GM19023 (cell line): ENCODE measurements around the gene CEP128.

Experiments
- ATAC-seq: cut with Tn5 transposase; IDR thresholded peaks from one replicate; pipeline ENCODE4 v1.9.1; 2021; ENCODE audit warnings: mild to moderate bottlenecking, moderate library complexity; ENCODE audit not compliant: unreplicated experiment

The CEP128 gene

DNA sequence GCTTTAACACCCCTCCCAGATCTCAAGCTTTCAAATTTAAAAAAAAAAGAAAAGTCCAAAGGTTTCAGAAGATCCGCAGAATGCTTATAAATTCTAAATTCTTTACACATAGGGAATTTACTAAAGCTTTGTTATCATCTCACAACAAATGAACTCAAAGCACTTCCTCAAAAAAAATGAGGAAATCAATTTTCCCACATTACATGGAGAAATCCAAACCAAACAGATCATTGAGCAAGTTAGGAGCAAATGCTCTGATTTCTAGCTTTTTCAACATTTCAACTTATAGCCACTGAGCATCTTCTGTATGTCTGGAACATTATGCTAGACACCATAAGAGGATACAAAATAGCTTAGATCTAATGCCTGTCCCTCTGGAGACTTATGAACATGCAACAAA, 161.0 kb downstream of the CEP128 start:
- no peak for ATAC-seq

DNA sequence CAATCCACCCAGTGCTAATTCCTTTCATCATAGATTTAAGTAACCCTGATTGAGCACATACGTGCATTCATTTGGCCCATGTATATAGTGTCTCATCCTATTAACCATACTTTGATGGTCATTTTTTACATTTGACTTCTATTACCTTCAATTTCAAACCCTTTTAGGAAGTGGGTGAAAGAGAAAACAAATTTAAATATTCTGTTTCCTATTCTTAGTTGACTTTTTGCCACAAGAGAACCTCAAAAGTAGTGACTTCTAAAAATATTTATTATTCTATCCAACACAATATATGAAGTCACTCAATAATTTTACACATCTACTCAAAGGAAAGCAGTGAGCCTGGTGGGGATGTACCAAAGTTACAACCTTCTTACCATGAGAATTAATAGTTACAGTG, 164.9 kb downstream of the CEP128 start:
- no peak for ATAC-seq

DNA sequence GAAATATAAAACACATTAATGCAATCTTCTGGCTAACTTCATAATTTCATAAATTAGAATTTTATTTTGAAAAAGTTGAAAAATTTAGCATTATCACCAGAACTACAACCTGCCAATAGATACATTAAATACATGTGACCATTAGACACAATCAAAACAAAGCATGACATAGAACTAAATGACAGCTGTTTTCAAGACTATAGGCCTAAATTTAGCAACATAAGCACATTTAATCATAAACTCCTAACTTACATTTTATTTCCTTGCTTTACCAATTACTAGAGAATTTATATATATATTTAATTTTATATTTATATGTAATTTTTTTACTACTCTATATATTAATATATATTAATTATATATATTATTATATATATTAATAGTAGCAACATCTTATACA, 165.4 kb downstream of the CEP128 start:
- ATAC-seq = no peak

DNA sequence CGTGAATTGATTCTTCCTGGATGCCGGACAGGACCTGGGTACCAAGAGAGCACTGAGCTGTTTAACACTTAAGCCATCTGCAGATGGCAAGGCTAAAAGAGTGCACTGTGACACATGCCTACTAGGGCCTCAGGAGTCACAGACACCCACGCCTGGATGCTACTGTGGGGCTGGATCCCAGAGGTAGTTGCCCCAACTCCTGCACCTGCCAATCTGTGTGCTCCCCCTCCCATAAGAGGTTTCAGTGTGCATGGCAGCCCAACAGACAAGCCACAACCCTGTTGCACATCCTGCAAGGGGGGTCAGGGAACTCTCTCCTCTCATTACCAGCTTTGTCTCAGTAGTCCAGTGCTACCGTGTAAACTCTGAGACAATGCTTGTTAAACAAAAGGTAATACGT, 169.0 kb downstream of the CEP128 start:
- ATAC-seq = no peak

DNA sequence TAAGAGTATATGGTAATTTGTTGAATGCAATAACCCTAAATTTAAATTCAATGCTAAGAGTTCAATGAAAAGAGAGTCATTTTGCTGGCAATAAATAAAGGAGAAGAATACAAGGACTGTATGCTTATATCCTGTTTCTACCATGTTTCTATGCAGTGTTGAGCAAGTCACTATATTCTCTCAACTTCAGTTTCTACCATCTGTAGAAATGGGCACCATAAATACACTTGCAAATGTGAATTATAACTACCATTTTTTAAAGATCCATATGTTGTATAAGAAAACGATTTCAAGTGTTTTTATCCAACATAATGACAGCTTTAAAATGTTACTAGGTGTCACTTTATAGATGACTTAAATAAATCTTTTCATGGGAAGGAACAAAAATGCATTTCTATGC, 170.3 kb downstream of the CEP128 start:
- no peak for ATAC-seq

DNA sequence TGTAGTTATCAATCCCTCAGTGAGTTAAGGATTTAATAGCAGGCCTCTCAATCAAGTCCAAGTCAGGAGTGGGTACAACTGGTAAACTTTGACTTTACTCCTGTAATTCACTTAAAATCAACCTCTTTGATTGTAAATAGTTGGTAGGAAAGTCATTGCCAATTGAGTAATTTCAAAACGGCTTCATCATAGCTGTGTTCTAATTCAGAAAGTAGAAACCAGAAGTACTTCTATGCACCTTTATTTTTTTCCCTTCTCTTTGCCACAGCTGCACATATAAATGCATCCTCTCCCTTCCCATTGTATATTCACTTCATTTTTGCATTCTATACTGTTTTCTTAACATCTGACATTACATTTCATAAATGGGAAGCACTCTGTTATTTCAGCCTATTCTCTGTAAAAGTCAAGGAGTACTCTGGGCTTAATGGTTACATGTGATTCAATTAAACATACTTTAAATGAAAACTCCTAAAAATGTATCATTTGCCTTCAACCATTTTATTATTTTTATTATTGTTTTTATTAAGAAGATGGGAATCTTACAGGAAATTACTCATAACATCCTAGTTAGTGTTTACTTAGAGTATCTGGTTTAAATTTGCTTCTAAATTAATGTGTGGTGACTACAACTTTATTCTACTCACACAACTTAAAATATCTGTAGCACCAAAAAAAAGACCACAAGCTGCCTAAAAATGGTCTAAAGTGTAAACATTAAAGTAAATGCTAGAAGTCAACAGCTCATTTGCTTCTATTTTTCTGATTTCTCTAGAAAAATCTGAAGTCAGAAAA, 171.2 kb downstream of the CEP128 start:
- no peak for ATAC-seq

DNA sequence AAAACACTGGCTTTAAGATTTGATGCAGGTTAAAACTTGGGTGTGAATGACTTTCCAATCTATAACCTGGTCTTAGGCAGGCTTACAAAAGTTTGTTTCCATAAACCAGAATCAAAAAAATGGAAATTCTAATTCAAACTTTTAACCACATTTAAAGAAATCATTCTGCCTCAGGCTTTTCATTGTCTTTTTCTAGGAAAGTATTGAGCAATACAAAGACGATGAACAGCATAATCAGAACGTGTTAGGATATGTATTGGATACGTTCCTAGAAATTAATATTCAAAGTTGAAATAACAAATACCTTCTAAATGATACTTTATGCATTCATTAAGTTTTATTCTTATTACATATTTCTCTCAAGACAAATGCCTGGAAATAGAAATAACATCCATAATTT, 172.9 kb downstream of the CEP128 start:
- ATAC-seq = no peak

DNA sequence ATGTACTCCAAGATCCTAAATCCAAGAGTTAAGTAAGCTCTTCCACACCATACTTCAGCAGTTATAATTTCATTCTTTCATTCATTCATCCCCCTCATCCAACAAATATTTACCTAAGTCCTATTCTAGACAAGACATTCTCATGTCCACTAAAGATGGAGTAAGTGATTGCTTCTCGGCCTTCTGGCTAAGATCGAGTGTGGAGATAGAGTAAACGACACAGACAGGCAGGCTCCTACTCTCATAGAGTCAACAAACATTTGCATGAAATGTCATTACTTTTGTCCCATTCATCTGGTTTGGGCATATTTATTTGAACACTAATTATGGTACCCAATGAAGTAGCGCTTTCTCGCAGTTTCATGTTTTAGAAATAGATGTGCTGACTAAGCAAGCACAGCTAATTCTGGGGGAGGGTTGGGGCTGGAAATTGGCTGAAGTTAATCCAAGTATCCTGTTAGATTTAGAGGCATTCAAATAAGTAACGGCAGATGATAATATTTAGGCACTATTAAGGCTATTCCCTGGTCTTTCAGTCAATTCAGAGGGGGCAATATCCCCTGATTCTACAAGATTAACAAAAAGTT, 176.5 kb downstream of the CEP128 start:
- no peak for ATAC-seq

DNA sequence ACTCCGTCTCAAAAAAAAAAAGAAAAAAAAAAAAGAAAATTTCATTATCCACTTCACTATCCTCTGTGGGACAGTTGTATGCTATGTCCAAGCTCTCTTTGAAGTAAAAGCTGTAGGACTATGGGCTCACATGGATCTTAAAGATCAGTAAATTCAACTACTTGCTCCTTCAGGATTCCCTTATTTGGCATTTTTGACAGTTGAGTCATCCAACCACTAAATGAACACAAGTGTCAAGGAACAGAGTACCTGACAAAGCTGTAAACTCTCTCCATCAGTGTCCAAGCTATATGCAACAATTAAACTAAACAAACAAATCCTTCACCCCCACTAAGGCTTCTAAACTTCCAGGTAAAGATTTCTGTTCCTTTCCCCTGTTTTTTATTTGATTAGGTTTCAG, 177.0 kb downstream of the CEP128 start:
- ATAC-seq = no peak

DNA sequence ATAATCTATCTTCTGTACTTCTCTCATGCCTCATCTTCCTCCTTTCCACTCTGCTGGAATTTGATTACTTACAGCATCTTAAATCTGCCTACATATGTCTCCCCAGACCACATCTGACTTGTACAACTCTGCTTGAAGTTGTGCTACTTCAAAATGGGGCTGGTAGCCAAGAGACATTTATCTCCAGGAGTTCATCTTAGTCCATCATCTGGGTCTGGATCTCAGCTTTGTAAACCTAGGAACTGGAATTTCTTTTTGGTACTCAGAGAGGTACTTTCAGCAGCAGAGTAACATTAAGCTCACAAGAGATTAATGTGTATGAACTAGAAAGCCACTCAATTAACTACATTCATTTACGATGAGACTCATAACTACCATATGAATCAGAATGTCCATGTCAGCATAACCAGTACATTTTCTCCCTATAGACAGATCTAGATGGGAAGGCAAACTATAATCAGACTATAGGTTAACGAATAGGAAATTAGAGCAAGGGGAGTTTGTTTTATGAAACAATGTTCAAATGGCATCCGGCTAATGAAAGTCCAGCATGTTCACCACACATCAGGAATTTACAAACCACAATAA, 178.8 kb downstream of the CEP128 start:
- no peak for ATAC-seq

DNA sequence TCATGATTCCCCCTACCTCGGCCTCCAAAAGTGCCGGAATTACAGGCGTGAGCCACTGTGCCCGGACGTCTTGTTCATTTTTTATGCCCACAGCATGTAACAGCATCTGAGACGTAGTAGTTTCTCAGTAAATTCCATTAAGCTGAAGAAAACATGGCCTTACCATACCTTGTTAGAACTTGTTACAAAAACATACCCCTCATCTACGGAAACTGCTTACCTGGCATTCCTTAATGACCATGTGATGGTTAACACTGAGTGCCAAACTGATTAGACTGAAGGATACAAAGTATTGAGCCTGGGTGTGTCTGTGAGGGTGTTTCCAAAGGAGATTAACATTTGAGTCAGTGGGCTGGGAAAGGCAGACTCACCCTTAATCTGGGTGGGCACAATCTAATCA, 186.8 kb downstream of the CEP128 start:
- ATAC-seq = no peak

DNA sequence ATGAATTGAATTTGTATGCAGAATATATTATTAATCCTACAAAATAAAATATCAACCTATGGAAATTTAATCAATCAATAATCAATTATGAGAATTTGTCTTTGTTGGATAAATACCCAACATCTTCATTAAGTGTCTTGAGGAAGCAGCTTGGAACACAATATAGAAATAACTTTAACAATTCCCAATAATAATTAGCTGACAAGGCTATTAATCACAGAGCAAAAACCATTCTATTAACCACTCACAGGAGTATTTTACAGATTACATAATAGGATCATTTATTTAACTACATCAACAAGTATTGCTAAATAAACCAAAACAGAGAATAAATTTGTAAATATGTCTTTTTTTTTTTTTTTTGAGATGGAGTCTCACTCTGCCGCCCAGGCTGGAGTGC, 190.3 kb downstream of the CEP128 start:
- no peak for ATAC-seq

DNA sequence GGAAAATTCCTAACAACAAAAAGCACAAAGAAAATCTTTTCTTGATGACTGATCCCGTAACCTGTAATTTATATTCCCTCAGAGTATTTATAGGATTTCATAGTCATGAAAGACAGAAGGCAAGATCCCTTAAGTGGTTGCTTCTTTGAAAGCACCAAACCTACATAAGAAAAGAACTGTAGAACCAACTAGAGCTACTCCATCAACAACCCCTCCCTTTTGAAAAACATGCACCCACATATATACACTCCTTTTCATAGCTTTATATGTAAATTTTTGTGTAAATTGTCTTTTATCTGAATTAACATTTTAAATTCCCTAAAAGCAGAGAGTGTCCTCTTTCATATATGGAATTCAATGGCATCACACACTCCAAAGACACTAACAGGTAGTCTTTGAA, 215.3 kb downstream of the CEP128 start:
- ATAC-seq = no peak

DNA sequence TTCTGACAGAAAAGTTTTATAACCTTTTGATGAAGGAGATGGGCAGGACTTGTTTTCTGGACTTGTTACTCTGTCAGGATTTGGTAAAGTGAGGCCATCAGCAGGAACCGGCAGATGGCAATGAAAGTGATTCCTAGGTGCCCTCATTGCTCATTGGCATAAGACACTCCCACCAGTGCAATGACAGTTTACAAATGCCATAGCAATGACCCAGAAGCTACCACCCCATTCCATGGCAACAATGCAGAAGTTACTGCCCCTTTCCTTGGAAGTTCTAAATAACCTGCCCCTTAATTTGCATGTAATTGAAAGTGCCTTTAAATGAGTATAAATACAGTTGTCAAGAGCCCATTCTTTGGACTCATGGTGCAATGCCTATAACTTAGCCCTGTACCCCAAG, 222.6 kb downstream of the CEP128 start:
- no peak for ATAC-seq

DNA sequence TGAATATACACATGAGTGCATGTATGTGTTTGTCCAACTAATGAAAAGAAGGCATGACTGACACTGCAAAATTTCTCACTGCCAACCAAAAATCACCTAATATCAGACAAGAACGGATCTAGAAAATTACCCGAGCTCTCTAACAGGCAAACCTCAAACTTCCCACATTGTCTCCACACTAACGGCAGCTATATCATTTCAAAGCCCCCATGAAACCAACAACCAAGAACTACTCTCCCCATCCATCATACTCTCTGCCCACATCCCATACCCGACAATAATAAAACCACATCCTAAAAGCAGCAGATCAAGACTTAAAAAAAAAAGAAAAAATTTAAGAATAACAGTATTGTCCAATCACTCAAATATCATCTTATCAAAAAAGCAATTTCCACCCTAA, 227.1 kb downstream of the CEP128 start:
- ATAC-seq = no peak

DNA sequence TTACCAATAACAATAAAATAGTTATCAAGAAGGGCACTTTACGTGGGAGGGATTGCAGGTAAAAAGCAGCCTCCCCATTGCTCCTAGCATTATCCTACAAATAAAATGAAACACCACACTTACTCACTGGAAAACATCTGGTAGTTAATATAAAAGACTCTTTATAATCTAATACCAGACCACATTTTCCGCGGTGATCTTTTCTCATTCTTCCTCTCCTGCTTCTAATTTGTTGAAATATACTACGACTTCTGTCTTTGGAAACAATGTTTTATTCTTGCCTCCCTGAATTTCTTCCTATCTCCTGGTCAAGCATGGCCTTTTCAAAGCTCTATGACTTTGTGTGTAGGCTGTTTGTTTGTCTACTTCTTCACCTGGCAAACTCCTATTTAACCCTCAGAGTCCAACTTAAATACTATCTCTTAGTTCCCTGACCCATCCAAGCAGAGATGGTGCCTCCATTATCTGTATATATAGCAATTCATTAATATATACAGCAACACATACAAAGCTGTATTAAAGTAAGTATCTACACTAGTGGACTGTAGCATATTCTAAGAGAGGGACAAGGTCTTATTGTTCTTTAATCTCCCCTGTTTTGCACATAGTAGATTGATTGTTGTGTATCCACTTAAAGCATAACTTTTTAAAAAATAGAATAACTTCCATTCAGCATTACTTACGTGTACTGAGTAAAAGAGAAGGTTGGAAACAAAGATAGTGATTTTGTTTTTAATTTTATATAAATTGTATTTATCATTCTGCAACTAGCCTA, 228.3 kb downstream of the CEP128 start:
- no peak for ATAC-seq

DNA sequence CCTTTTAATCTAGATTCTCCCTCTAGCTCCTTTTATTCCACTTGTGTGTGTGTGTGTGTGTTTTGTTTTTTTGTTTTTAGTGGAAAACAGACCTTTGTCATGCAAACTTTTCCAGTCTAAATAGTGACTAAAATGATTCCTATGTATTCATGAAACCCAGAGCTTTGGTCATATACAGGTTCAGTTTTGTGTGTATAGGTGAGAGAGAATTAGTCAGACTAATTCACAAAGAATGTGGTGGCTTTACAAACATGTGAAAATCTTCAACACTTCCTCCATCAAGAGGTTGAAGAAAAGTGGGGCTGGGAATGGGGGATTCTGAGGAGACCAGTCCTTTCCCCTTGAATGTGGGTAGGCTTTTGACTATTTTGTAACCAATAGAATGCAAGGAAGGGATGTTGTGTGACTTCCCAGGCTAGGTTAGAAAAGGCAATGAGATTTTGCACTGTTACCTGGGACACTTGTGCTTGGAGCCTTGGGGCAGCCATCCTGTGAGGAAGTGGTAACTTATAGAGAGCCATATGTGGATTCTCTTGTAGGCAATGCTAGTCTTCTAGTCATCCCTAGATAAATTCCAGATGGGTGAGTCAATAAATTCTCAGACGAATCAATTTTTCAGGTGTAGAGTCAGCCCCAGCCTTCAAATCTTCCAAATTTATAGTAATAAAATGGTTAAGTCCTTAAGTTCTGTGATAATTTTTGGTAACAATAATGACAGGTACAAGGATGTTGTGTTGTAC, 236.1 kb downstream of the CEP128 start:
- no peak for ATAC-seq

DNA sequence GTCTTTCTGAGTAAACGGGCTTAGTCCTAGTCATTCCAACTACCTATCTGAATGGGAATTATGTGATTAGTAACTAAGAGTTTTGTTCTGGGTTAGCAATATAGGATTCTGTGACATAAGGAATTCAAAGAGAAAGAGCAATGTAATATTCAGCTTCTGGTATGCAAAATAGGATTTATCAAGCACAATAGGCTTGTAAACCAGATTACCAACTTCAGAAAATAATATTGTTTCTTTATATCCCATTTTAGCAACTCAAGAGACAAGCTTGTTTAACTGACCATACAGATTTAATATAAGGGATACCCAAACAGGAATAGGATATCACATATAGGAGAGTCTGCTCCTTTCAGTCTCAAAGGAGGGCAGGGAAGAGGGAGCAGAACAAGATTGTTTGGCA, 240.9 kb downstream of the CEP128 start:
- no peak for ATAC-seq

DNA sequence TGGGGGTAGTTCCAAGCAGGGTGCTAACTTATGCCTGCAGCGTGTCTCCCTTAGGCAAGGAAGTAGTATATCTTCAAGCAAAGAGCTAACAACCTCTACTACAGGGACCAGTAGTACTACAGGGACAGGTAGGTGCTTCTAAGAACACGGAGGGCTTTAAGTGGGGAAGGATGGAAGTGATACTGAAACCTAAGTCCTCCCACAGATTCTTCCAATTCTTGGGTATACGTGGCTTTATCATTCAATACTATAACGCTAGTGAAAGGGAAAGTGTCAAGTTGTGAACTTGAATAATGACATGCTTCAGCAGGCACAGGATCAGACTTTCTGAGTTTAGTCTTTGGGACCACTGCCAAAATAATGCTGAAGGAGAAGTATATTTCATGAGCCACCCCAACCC, 241.7 kb downstream of the CEP128 start:
- ATAC-seq = no peak

DNA sequence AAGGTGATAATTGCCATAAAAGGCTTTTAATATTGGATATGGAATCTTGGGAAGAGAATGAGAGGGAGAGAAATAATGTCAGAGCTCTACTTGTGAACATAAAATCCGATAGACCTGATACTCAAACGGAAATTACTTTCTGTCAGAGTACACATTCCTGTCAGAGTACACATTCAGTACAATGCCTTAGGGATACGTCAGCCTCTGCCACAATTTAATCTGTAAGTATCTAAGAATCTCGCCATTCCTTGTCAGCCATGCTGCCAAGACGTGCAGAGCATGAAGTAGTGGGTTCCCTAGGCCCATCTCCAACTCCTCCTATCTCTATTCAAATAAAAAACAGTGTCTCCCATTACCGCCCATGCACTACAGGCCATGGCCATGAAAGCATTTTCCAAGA, 242.6 kb downstream of the CEP128 start:
- no peak for ATAC-seq

DNA sequence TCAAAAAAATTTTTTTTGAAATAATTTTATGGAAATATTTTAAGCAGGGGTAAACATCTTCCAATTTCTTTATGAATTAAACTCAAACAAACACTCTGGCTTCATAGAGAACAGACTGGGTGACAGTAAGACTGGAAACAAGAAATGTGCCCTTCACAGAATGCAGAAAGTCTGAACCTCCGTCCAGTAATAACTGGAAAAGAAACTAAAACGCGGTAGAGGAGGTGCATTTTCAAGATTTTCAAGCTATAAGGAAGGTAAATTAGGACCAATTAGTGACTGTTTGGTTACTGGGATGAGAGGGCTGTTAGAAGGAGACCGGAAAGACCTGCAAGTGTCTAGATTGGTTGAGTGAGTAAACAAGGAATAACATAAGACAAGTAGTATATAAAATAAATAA, 245.7 kb downstream of the CEP128 start:
- no peak for ATAC-seq
